ENCODE results near the gene GRIK4.

Gene GRIK4

GRCh38 chr11:120647681-120648080, 136.1 kb downstream of the GRIK4 start:
- no peak for DNase-seq

- DNase-seq = no peak
These were observed 137.2 kb downstream of the GRIK4 start for GRCh38 chr11:120648771-120649170.

GRCh38 chr11:120649316-120649715, 137.8 kb downstream of the GRIK4 start:
- DNase-seq = peak; percentile 48

GRCh38 chr11:120651396-120651795, 139.8 kb downstream of the GRIK4 start:
- DNase-seq = no peak

- no peak for DNase-seq
These were observed 140.3 kb downstream of the GRIK4 start for GRCh38 chr11:120651836-120652235.

- DNase-seq = no peak
These were observed 141.3 kb downstream of the GRIK4 start for GRCh38 chr11:120652705-120653335.

GRCh38 chr11:120655589-120655988, 144.0 kb downstream of the GRIK4 start:
- DNase-seq = no peak

- DNase-seq = no peak
These were observed 145.9 kb downstream of the GRIK4 start for GRCh38 chr11:120657306-120658070.

- no peak for DNase-seq
These were observed 146.5 kb downstream of the GRIK4 start for GRCh38 chr11:120658071-120658423.

- DNase-seq = no peak
These were observed 147.5 kb downstream of the GRIK4 start for GRCh38 chr11:120659076-120659475.

GRCh38 chr11:120660024-120660565, 148.5 kb downstream of the GRIK4 start:
- no peak for DNase-seq

- no peak for DNase-seq
These were observed 150.6 kb downstream of the GRIK4 start for GRCh38 chr11:120662071-120662676.

- no peak for DNase-seq
These were observed 151.6 kb downstream of the GRIK4 start for GRCh38 chr11:120663142-120663541.

GRCh38 chr11:120666121-120666639, 154.6 kb downstream of the GRIK4 start:
- DNase-seq = no peak

GRCh38 chr11:120667281-120667680, 155.7 kb downstream of the GRIK4 start:
- no peak for DNase-seq

GRCh38 chr11:120667934-120668333, 156.4 kb downstream of the GRIK4 start:
- DNase-seq = no peak

GRCh38 chr11:120668537-120668936, 157.0 kb downstream of the GRIK4 start:
- DNase-seq = no peak

- no peak for DNase-seq
These were observed 163.0 kb downstream of the GRIK4 start for GRCh38 chr11:120674542-120674941.

GRCh38 chr11:120675171-120675570, 163.6 kb downstream of the GRIK4 start:
- DNase-seq = no peak

GRCh38 chr11:120676991-120677390, 165.4 kb downstream of the GRIK4 start:
- no peak for DNase-seq

GRCh38 chr11:120680322-120680721, 168.8 kb downstream of the GRIK4 start:
- no peak for DNase-seq

- DNase-seq = peak; percentile 89
These were observed 170.1 kb downstream of the GRIK4 start for GRCh38 chr11:120681434-120682331.

- no peak for DNase-seq
These were observed 170.7 kb downstream of the GRIK4 start for GRCh38 chr11:120682332-120682649.
